GM21529 (cell line): ENCODE measurements around the gene MYB.
"Not testable (repeated sequence)": the region's sequence is repeated elsewhere in the genome, so short reads cannot be mapped to it uniquely, and the experiment has no call there.

Experiments used
- ATAC-seq: cut with Tn5 transposase; IDR thresholded peaks from one replicate; pipeline ENCODE4 v1.9.1; 2021; ENCODE audit not compliant: unreplicated experiment

The MYB gene

GRCh38 chr6:135243871-135244796 is 63.0 kb downstream of the MYB start:
- ATAC-seq = no peak

GRCh38 chr6:135244805-135245204 is 63.7 kb downstream of the MYB start:
- ATAC-seq = no peak

GRCh38 chr6:135246412-135247012 is 65.4 kb downstream of the MYB start:
- not testable (repeated sequence) for ATAC-seq

- no peak for ATAC-seq
These were observed 69.1 kb downstream of the MYB start for GRCh38 chr6:135250234-135250633.

- no peak for ATAC-seq
These were observed 69.8 kb downstream of the MYB start for GRCh38 chr6:135250751-135251497.

- no peak for ATAC-seq
These were observed 70.7 kb downstream of the MYB start for GRCh38 chr6:135251498-135252441.

GRCh38 chr6:135254471-135254870 is 73.4 kb downstream of the MYB start:
- no peak for ATAC-seq

- no peak for ATAC-seq
These were observed 75.8 kb downstream of the MYB start for GRCh38 chr6:135256866-135257265.

- no peak for ATAC-seq
These were observed 76.7 kb downstream of the MYB start for GRCh38 chr6:135257631-135258405.

GRCh38 chr6:135258970-135259369 is 77.9 kb downstream of the MYB start:
- no peak for ATAC-seq

GRCh38 chr6:135260612-135261011 is 79.5 kb downstream of the MYB start:
- ATAC-seq = no peak

- ATAC-seq = no peak
These were observed 81.0 kb downstream of the MYB start for GRCh38 chr6:135261872-135262725.

GRCh38 chr6:135265278-135265677 is 84.2 kb downstream of the MYB start:
- ATAC-seq = no peak

GRCh38 chr6:135266675-135267074 is 85.6 kb downstream of the MYB start:
- ATAC-seq = no peak

GRCh38 chr6:135267085-135267484 is 86.0 kb downstream of the MYB start:
- no peak for ATAC-seq

GRCh38 chr6:135268263-135268662 is 87.2 kb downstream of the MYB start:
- no peak for ATAC-seq

GRCh38 chr6:135268740-135269139 is 87.6 kb downstream of the MYB start:
- no peak for ATAC-seq
